Measurements from ENCODE around the gene HTR3A.

HTR3A gene

DNA sequence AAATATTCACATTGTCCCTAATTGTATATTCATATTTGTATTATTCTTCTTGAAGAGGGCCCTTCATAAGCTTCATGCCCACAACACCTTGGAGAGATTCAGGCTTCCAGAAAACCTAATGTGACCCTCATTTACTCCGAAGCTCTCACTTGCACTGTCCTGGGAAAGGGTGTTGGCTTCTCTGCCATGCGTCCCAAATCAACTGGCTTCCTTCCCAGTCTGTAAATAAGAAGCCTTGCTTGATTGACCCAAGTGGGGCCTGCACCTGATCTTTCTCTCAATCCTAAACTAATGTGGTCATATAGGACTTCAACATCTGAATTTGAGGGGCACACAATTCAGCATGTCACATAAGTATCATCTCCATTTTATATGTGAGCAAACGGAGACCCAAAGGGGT is 44.1 kb downstream of the HTR3A start:
- DNase-seq (ENCODE audit: low read depth in 2 of 2): no peak

- no peak for DNase-seq (ENCODE audit: low read depth in 2 of 2)
These were observed 44.7 kb downstream of the HTR3A start for GRCh38 chr11:114019574-114019973.

GRCh38 chr11:114025329-114025907 is 50.5 kb downstream of the HTR3A start:
- DNase-seq (ENCODE audit: low read depth in 2 of 2): no peak

DNA sequence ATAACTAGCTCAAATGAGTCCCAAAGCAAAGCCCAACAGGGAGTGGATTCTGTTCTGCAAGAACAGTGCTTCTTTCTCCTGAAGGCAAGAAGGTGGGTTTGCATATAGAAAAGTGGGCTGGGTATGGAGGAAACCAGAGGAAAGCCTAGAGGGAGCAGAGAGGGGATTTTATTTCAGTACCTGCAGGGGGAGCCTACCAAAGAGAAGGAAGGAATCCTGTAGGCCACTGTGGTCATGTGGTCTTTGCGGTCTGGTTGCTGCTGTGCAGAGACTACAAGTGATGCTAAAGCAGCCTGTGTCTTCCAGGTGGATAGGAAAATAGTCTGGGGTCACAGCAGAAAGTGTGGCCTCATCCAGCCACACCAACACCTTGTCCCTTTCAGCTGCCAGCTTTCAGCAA is 51.4 kb downstream of the HTR3A start:
- DNase-seq (ENCODE audit: low read depth in 2 of 2): no peak

DNA sequence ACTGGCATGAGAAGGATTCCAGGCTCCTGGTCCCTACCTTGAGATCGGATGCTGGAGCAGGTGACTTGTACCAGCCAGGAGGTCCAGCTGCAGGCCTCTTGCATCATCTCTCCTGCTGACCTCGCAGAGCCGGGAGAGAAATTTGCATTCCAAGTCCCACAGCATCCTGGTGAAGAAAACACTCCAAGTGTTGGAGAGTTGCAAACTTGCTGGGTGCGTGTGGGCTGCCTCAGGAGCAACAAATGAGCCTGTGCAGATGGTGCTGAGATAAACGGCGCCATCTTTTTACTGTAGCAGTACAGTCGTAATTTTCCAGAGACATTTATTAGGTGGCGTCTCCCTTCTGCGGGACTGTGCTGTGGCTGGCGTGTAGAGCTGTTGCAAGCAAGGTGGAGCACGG is 52.5 kb downstream of the HTR3A start:
- DNase-seq (ENCODE audit: low read depth in 2 of 2): no peak

DNA sequence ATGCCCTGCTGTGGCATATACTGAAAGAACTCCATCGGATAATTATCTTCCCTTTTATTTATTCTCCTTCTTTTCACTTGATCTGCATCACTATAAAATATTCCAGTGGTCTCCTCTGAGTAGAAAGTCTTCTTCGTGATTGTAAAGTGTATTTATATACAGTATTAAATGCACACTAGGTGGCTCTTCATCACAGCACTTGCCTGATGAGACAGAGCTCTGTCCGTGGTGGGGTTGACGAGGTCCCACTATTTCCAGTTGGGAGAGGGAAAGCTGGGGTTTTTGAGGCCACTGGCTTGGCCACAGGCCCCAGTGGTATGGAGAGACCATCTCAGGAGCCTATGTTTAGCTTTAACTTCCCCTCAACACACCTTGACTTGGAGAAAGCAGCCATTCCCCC is 53.0 kb downstream of the HTR3A start:
- no peak for DNase-seq (ENCODE audit: low read depth in 2 of 2)

DNA sequence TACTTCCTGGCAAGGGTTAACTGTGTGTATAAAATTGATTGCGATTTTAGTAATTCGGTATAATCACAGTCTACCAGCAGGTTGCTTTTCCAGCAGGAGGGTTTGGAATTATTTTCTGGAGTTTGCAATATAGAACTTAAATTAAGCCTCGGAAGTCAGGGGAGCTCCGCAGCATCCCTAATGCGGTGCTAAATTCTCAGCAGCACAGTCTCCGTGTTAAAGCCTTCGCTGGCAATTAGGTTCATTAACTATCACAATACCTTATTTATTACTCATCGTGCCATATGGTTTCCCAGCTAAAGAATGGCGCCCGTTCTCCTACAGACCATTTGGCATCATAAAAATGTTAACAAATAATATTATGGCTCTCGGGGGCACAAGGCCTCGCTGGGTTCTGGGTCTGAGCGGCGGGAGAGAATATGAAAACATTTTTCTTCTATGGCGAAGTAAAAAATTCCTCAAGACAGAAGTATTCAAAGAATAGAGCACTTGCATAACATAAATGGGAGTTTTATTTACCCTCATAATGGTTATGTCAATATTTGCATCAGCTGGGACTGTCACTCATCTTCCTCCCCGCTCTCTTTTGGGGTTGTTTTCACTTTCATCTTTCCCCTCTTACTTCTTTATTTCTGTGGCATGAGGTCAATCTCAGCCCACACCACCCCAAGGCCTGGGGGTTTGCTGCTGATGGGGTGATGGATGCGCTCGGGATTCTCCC is 56.5 kb downstream of the HTR3A start:
- no peak for DNase-seq (ENCODE audit: low read depth in 2 of 2)

DNA sequence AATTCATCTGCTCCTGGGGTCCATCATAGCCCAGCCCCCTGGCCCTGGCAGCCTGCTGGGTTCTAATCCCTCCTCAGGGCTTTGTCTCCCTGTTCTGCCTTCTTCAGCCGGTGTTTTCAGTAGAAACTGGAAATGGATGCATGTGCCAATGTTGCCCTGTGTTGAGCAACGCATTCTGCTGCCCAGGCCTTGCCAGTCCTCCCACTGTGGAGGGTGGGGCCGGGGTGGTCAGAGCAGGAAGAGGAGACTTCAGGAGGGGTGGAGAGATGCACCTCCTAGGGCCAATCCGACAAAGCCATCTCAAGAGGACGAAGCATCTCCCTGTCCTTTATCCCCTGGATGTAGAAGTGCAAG is 57.0 kb downstream of the HTR3A start:
- DNase-seq (ENCODE audit: low read depth in 2 of 2): no peak

DNA sequence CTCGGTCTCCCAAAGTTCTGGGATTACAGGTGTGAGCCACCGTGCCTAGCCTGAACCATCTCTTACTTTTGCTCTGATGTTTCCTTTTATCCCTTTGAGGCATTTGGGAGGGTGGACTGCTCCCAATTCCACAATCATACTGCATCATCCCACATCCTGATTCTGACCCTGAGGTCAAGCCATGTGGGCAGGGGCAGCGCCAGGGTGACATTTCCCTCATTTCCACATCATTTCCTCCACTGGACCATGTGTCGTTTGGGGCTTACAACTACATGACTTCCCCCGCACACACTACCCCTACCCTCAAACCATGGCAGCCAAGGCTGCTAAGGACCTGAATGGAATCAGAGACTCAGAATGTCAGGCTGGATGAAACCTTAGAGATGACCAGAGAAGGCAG is 58.2 kb downstream of the HTR3A start:
- no peak for DNase-seq (ENCODE audit: low read depth in 2 of 2)

DNA sequence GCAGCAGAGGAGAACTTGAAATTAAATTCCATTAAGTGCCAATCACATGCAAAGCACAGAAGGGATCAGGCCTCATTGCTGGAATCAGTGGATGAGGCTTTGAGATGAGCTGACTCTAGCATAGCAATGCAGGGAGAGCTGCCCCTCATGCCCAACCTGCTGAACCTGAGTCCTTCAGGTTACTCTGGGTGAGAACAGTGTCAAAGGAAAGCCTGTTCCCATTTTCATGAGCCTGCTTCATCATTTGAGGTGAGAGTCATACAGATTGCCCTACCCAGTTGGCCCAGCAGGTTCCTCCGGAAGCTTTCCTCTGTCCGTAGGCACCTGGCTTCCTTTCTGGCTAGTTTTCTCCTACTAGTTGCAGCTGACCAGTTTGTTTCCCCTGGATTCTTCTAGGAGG is 58.7 kb downstream of the HTR3A start:
- DNase-seq (ENCODE audit: low read depth in 2 of 2): no peak

GRCh38 chr11:114034956-114035355 is 60.0 kb downstream of the HTR3A start:
- DNase-seq (ENCODE audit: low read depth in 2 of 2): no peak

DNA sequence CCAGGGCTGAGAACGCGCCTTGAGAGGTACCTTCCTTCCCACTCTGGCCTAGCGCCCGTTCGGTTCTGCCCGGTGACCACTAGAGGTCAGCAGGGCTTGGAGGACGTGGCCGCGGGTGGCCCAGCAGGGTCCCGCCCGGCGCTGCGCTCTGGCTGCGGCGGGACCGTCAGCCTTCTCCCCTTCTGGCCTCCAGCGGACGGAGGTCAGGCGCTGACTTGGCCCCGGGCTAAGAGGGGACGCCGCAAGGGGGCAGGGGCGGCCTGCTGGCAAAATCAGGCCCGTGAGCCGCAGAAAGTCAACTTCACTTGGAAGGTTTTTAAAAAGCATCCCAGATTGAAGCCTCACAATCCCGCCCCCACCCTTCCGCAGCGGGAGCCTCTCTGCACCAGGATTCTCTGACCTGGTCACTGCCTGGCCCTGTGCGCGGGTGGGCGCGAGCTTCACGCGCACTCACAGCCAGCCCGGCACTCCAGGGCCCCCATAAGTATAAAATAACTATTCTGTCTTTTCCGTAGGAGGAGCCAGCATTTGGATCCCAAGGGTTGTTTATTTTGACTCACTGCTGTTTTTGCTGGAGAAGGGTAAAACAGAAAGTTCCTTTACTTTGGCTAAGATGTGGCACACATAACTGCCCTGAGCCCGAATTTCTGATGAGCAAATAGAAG is 61.4 kb downstream of the HTR3A start:
- peak; percentile 22 to 29 for DNase-seq (ENCODE audit: low read depth in 2 of 2)

GRCh38 chr11:114036958-114037357 is 62.0 kb downstream of the HTR3A start:
- no peak for DNase-seq (ENCODE audit: low read depth in 2 of 2)

DNA sequence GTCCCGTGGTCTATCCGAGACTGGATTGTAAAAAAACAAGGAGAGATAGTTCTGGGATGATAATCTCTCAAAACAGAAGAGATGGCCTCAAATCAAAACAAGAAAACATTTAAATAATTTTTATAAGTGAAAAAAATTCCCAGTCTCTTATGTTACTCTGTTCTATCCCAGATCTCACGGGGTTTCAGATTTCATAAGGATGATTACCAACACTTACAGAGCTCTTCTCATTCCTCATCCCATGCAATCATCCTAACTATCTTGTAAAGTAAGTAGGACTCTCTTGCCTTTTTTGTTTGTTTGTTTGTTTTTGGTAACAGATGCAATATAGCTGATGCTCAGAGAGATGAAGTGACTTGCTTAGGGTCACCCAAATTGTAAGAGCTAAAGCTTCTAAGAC is 64.6 kb downstream of the HTR3A start:
- no peak for DNase-seq (ENCODE audit: low read depth in 2 of 2)

Measured in stimulated activated CD8-positive, alpha-beta memory T cell treated with anti-CD3 and anti-CD28 coated beads, Interleukin-15, amount 100 ng/mL, for 48 hours (primary cell).